Thyroid gland (tissue), 4 donors: ENCODE data around the gene COL4A1.

Source experiments
- CTCF ChIP-seq, 6 experiments: fragments of 200-600 bp in 3 of 6; fragments of 450-650 bp in 3 of 6; sonication (generic) in 3 of 6; IDR thresholded peaks; one replicate each; pipeline ENCODE4 v1.5.1; 2016 to 2019; ENCODE audit warnings: antibody characterized with exemption in 6 of 6, mild to moderate bottlenecking in 2 of 6, inconsistent platforms in 1 of 6, moderate library complexity in 1 of 6
- POLR2A ChIP-seq, 2 donors: fragments of 450-650 bp; IDR thresholded peaks; one replicate each; pipeline ENCODE4 v1.6.1; 2017; ENCODE audit warnings: antibody characterized with exemption in 2 of 2, mild to moderate bottlenecking in 2 of 2, moderate library complexity in 1 of 2

DNA sequence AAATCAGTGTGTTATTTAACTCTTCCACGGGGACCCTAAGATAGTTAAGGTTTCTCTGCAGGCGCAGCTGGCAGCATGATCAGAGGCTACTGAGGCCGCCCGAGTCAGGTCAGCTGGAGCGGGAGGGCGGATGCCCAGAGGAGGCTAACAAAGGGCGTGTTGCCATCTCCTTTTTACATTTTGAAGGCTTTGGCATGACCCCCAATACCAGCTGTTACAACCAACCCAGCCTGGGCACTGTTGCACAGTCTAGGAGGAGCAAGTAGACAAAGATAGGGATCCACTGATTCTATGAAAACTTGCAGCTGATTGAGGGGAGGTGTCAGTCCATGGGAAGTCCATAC, 15.8 kb upstream of the COL4A1 start:
- no peak for TF ChIP-seq CTCF (IDR thresholded peaks at IDR 0.05)
- TF ChIP-seq POLR2A (IDR thresholded peaks at IDR 0.05), result no peak
